ENCODE measurements around the gene ZNF611.
"Not testable (repeated sequence)": the region's sequence is repeated elsewhere in the genome, so short reads cannot be mapped to it uniquely, and the experiment has no call there.

The ZNF611 gene

DNA sequence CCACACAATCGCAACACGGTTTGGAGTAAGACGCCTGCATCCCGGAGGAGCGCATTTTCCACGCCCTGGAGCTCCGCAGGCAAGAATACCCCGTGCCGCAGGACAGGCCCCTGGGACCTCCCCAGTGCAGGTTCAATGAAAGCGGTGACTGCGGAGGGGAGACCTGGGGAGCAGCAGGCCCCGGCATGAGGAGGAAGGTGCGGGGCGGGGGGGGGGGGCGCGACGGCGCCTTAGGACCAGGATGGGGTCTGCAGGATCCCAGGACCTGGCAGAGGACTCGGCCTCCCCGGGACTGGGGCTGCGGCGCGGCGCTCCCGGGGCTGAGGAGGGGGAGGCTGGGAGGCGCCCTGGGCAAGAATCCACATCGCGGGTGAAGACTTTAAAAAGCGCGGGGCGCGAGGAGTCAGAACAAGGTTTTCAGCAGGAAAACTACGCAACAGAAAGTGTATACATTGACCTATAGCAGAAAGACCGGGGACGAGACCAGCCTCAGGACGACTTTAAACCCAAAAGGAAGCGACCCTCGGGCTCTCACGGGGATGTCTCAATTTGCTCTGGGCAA is 432 bp downstream of the ZNF611 start:
- Mint-ChIP-seq H3K4me3 (peak overlapping the region; percentile 77), H3K4me1 (peaks cover 13% of the 10 kb centered on the region), H3K36me3 (ENCODE audit: insufficient read depth) (peaks cover 10% of the 10 kb centered on the region), H3K27me3 (no peaks in the 10 kb centered on the region), H3K9me3 (no peaks in the 10 kb centered on the region), H3K27ac (ENCODE audit: low read depth) (peak overlapping the region; percentile 71)
- peak; percentile 33 for ATAC-seq (replicated peaks; ENCODE audit: extremely low read depth, poor library complexity, severe bottlenecking)
- DNase-seq (ENCODE audit: low spot score in 2 of 2) = no peak

DNA sequence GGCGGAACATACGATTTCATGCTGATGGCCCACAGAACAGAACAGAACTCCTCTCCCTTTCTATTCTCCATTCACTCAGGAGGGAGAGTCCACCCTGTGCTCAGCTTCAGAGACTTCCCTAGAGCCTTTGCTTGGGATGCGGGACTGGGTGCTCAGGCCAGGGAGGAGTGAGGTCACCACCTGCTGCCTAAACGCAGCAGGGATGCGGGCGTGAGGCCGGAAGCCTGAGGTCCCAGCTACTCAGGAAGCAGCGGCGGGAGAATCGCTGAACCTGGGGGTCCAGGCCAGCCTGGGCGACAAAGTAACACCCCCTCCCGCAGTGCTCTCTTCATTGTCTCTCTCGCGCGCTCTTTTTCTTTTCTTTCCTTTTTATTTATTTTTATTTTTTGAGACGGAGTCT is 8.8 kb downstream of the ZNF611 start:
- not testable (repeated sequence) for H3K4me1 Mint-ChIP-seq

DNA sequence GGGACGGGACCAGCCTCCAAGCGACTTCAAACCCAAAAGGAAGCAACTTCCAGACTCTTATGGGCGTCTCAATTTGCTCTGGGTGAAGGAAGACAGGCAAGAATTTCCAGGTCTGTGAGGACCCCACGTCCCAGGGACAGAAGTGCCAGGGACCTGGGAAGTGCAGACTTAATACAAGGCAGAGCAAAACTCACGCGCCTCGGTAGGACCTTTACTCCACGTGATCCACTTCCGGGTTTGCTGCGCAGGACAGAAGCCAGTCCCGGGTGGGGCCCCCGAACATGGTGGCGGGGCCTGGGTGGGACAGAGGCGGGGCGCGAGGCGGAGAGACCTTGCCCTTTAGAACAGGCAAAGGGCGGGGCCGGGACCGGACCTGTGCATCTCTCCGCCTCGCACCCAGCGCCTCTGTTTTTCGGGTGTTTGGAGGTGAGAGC is 9.3 kb downstream of the ZNF611 start:
- ATAC-seq (replicated peaks; ENCODE audit: extremely low read depth, poor library complexity, severe bottlenecking) (no peak), DNase-seq (ENCODE audit: low spot score in 2 of 2) (no peak)
- Mint-ChIP-seq H3K36me3 (ENCODE audit: insufficient read depth) (peaks cover 35% of the 10 kb centered on the region), H3K4me1 (peaks cover 6% of the 10 kb centered on the region), H3K4me3 (no peak overlapping the region), H3K27me3 (no peaks in the 10 kb centered on the region), H3K9me3 (no peaks in the 10 kb centered on the region), H3K27ac (ENCODE audit: low read depth) (no peak overlapping the region)

More for the DNA sequence above, 8.8 kb downstream of the ZNF611 start:
- not testable (repeated sequence) for H3K27me3 Mint-ChIP-seq; H3K9me3 Mint-ChIP-seq; DNase-seq (ENCODE audit: low spot score in 2 of 2); H3K4me3 Mint-ChIP-seq; ATAC-seq (replicated peaks; ENCODE audit: extremely low read depth, poor library complexity, severe bottlenecking)
- Mint-ChIP-seq H3K36me3 (ENCODE audit: insufficient read depth) (peaks cover 36% of the 10 kb centered on the region), H3K27ac (ENCODE audit: low read depth) (peak overlapping the region; percentile 82)

DNA sequence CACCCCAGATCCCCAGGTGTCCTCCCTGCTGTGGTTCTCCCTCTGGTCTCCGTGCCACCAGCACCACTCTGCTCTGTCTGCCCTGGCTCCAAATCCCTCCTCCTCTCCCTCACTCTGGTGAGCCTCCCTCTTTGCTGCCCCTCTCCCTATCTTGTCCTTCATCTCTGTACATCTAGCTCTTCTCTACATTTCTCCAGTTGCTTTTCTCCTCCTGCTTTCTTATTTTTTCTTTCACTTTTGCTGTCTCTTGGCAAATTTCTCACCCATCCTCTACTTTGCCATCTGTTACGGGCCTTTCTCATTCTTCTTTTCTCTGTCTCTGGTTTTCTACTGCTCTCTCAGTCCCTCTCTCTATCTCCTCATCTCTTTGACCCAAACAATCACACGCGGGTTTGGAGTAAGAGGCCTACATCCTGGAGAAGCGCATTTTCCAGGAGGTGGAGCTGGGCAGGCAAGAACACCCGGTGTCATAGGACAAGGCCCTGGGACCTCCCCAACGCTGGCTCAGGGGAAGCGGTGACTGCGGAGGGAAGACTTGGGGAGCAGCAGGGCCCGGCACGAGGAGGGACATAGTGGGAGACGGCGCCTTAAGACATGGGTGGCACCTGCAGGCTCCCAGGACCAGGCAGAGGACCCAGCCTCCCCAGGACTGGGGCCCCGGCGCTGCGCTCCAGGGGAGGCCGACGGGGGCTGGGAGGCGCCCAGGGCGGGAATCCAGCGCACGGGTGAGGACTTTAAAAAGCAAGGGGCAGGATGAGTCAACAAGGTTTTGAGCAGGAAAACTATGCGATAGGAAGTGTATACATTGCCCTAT is 9.9 kb downstream of the ZNF611 start:
- H3K27ac Mint-ChIP-seq (ENCODE audit: low read depth) = no peak overlapping the region
- DNase-seq (ENCODE audit: low spot score in 2 of 2) (no peak), ATAC-seq (replicated peaks; ENCODE audit: extremely low read depth, poor library complexity, severe bottlenecking) (no peak)
- H3K36me3 Mint-ChIP-seq (ENCODE audit: insufficient read depth) = peaks cover 33% of the 10 kb centered on the region
- no peaks in the 10 kb centered on the region for H3K9me3 Mint-ChIP-seq
- no peak overlapping the region for H3K4me3 Mint-ChIP-seq
- H3K4me1 Mint-ChIP-seq = peaks cover 6% of the 10 kb centered on the region
- H3K27me3 Mint-ChIP-seq = no peaks in the 10 kb centered on the region

DNA sequence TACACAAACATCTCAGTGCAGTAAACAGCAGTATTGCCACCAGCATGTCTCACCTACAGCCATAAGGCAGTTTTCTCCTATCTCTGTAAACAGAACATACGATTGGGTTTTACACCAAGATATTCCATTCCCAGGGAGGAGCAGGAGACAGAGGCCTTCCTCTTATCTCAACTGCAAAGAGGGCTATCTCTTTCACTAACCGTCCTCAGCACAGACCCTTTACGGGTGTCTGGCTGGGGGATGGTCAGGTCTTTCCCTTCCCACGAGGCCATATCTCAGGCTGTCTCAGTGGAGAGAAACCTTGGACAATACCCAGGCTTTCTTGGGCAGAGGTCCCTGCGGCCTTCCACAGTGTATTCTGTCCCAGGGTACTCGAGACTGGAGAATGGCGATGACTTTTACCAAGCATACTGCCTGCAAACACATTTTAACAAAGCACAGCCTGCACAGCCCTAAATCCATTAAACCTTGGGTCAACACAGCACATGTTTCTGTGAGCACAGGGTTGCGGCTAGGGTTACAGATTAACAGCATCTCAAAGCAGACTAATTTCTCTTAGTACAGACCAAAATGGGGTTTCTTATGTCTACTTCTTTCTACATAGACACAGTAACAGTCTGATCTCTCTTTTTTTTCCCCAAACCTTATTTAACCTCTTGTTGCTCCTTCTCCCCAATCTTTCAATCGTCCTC is 10.8 kb downstream of the ZNF611 start:
- not testable (repeated sequence) for H3K9me3 Mint-ChIP-seq; H3K27me3 Mint-ChIP-seq; ATAC-seq (replicated peaks; ENCODE audit: extremely low read depth, poor library complexity, severe bottlenecking); H3K27ac Mint-ChIP-seq (ENCODE audit: low read depth); H3K4me3 Mint-ChIP-seq; DNase-seq (ENCODE audit: low spot score in 2 of 2)
- Mint-ChIP-seq H3K36me3 (ENCODE audit: insufficient read depth) (peaks cover 31% of the 10 kb centered on the region), H3K4me1 (peaks cover 12% of the 10 kb centered on the region)

DNA sequence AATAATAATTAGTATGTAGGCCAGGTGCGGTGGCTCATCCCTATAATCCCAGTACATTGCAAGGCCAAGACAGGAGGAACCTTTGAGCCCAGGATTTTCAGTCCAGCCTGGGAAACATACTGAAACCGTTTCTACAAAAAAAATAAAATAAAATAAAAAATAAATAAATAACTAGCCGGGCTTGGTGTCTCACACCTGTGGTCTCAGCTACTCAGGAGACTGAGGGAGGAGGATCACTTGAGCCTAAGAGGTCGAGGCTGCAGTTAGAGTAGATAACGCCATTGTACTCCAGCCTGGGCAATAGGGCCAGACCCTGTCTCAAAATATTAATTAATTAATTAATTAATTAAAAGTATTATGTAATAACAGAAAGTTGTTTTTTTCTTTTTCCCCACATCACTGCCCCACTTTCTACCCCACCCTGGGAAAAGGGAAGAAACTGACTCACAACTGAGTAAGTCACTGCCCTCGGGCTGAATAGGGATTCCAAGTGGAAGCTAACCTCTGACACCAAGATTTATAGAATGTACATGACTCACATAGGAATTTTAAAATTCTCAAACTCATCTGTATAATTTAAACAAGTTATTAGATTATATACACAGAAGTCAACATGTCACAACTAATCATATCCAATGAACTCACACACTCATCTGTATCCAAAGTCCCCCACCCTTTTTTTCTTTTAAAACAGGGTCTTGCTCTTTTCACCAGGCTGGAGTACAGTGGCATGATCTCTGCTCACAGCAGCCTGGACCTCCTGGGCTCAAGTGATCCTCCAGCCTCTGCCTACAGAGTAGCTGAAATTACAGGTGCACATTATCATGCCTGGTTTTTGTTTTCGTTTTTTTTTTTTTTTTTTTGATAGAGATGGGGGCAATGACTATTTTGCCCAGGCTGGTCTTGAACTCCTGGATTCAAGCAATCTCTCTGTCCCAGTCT is 12.5 kb downstream of the ZNF611 start:
- Mint-ChIP-seq H3K27ac (ENCODE audit: low read depth) (peak overlapping the region; percentile 37), H3K27me3 (no peaks in the 10 kb centered on the region), H3K36me3 (ENCODE audit: insufficient read depth) (peaks cover 24% of the 10 kb centered on the region), H3K9me3 (no peaks in the 10 kb centered on the region), H3K4me1 (peaks cover 13% of the 10 kb centered on the region), H3K4me3 (no peak overlapping the region)
- DNase-seq (ENCODE audit: low spot score in 2 of 2) (no peak), ATAC-seq (replicated peaks; ENCODE audit: extremely low read depth, poor library complexity, severe bottlenecking) (no peak)

DNA sequence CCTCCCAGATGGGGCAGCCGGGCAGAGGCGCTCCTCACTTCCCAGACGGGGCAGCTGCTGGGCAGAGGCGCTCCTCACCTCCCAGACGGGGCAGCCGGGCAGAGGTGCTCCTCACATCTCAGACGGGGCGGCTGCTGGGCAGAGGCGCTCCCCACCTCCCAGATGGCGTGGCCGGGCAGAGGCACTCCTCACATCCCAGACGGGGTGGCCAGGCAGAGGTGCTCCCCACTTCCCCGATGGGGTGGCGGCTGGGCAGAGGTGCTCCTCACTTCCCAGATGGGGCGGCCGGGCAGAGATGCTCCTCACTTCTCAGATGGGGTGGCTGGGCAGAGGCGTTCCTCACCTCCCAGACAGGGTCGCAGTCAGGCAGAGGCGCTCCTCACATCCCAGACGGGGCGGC is 14.3 kb downstream of the ZNF611 start:
- not testable (repeated sequence) for DNase-seq (ENCODE audit: low spot score in 2 of 2); H3K9me3 Mint-ChIP-seq; H3K4me3 Mint-ChIP-seq; ATAC-seq (replicated peaks; ENCODE audit: extremely low read depth, poor library complexity, severe bottlenecking); H3K27me3 Mint-ChIP-seq; H3K27ac Mint-ChIP-seq (ENCODE audit: low read depth)
- peaks cover 16% of the 10 kb centered on the region for H3K36me3 Mint-ChIP-seq (ENCODE audit: insufficient read depth)
- H3K4me1 Mint-ChIP-seq = peaks cover 28% of the 10 kb centered on the region

DNA sequence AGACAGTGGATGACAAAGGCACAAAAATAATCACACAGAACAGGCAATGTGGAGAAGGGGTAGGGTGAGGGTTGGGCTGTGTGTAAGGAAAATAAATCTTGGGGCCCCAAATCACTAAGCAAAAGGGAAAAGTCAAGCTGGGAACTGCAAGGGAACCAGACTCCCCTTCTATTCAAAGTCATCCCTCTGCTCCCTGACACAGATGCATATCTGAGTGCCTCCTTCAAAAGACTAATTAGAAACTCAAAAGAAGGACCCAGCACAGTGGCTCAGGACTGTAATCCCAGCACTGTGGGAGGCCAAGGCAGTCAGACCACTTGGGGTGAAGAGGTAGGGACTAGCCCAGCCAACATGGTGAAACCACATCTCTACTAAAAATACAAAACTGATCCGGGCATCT is 18.3 kb downstream of the ZNF611 start:
- no peak for DNase-seq (ENCODE audit: low spot score in 2 of 2)
- Mint-ChIP-seq H3K9me3 (no peaks in the 10 kb centered on the region), H3K36me3 (ENCODE audit: insufficient read depth) (peaks cover 19% of the 10 kb centered on the region), H3K27ac (ENCODE audit: low read depth) (peak overlapping the region; percentile 78), H3K27me3 (no peaks in the 10 kb centered on the region), H3K4me1 (peaks cover 35% of the 10 kb centered on the region), H3K4me3 (no peak overlapping the region)
- no peak for ATAC-seq (replicated peaks; ENCODE audit: extremely low read depth, poor library complexity, severe bottlenecking)

DNA sequence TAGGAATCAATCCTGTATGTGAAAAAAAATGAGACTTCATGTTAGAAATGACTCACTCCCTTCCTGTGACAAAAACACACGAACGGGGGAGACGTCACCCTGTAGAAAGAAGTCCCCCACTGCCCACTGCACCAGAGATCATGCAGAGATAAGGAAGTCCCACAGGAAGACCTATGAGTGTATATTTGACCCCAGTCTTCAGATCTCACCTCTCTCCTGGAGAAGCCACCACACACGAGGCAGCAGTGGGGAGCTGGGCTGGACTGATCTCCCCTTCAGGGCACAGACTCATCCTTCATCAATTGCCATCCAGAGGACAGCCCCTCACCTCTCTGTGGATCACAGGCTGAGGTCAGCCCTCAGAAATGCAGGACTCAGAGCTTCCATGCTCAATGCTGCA is 18.9 kb downstream of the ZNF611 start:
- H3K27me3 Mint-ChIP-seq, H3K9me3 Mint-ChIP-seq: not testable (repeated sequence)
- Mint-ChIP-seq H3K27ac (ENCODE audit: low read depth) (peak overlapping the region; percentile 78), H3K36me3 (ENCODE audit: insufficient read depth) (peaks cover 25% of the 10 kb centered on the region), H3K4me1 (peaks cover 35% of the 10 kb centered on the region), H3K4me3 (peak overlapping the region; percentile 52)
- ATAC-seq (replicated peaks; ENCODE audit: extremely low read depth, poor library complexity, severe bottlenecking) = peak; percentile 86
- DNase-seq (ENCODE audit: low spot score in 2 of 2) = peak in 1 of 2 donors; percentile 13

DNA sequence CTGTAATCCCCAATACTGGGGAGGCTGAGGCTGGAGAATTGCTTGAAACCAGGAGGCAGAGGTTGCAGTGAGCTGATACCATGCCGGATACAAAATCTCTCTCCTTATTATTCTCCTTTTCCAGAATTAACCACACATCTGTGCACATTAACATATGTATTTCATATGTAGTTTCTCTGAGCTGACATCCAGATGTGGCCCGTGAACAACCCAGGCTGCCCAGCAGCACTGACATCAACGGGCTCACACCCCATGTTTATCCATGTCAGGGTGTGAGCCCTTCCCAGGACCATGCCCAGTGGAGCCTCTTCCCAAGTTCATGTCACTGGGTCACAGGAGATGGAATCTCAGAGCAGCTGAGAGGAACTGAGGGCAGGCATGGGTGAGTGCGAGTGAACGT is 19.5 kb downstream of the ZNF611 start:
- H3K27me3 Mint-ChIP-seq; DNase-seq (ENCODE audit: low spot score in 2 of 2); H3K9me3 Mint-ChIP-seq; H3K4me3 Mint-ChIP-seq: not testable (repeated sequence)
- peaks cover 28% of the 10 kb centered on the region for H3K36me3 Mint-ChIP-seq (ENCODE audit: insufficient read depth)
- H3K27ac Mint-ChIP-seq (ENCODE audit: low read depth) = peak overlapping the region; percentile 78
- peaks cover 35% of the 10 kb centered on the region for H3K4me1 Mint-ChIP-seq
- ATAC-seq (replicated peaks; ENCODE audit: extremely low read depth, poor library complexity, severe bottlenecking) = peak; percentile 32

DNA sequence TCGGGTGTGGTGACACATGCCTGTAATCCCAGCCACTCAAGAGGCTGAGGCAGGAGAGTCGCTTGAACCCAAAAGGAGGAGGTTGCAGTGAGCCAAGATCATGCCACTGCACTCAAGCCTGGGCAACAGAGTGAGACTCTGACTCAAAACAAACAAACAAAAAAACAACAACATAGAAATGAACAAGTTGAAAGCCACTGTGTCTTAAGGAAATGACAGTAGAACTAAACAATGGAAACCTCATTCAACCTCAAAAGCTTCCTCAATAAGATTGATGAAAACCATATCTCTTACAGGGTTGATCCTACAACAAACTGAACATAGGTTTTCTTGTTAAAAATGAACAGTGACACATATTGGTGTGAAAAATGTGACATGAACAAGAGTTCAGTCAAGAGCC is 21.8 kb downstream of the ZNF611 start:
- H3K27me3 Mint-ChIP-seq; H3K27ac Mint-ChIP-seq (ENCODE audit: low read depth); H3K4me3 Mint-ChIP-seq; DNase-seq (ENCODE audit: low spot score in 2 of 2); ATAC-seq (replicated peaks; ENCODE audit: extremely low read depth, poor library complexity, severe bottlenecking); H3K9me3 Mint-ChIP-seq: not testable (repeated sequence)
- H3K4me1 Mint-ChIP-seq = peaks cover 29% of the 10 kb centered on the region
- peaks cover 37% of the 10 kb centered on the region for H3K36me3 Mint-ChIP-seq (ENCODE audit: insufficient read depth)

DNA sequence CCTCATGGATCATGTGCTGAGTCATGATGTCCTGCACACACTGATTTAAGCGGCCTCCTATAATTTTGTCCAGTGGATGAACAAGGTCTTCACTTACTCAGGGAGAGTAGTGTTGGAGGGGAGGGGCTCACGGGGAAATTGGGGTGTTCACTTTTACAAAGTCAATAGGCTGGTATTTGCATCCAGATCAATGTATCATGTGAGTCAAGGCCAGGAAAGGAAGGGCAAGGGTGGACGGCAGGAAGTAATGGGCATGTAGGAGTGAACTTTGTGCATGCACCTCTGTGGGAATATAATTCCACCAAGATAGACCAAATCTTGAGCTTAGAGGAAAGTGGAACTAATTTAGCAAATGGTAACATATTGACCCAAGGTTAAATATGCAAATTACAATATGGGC is 23.2 kb downstream of the ZNF611 start:
- not testable (repeated sequence) for DNase-seq (ENCODE audit: low spot score in 2 of 2); H3K27me3 Mint-ChIP-seq; H3K4me3 Mint-ChIP-seq; ATAC-seq (replicated peaks; ENCODE audit: extremely low read depth, poor library complexity, severe bottlenecking); H3K9me3 Mint-ChIP-seq; H3K27ac Mint-ChIP-seq (ENCODE audit: low read depth)
- Mint-ChIP-seq H3K36me3 (ENCODE audit: insufficient read depth) (peaks cover 40% of the 10 kb centered on the region), H3K4me1 (peaks cover 23% of the 10 kb centered on the region)

Data from central memory CD8-positive, alpha-beta T cell (primary cell).